NK-92 treated with Interleukin-12 subunit alpha and Interleukin-12 subunit beta, amount 100 ng/mL, for 24 hours (cell line): ENCODE results near the gene TXLNB.
A peak's percentile ranks its signal among the peaks of the same experiment; 100 is the strongest.
"Not testable (repeated sequence)": the region's sequence is repeated elsewhere in the genome, so short reads cannot be mapped to it uniquely, and the experiment has no call there.

Experiments
- DNase-seq: peaks from one replicate; lab custom pipeline; 2025; lab: John Stamatoyannopoulos, UW

The TXLNB gene

GRCh38 chr6:139235661-139236060 lies 56.1 kb downstream of the TXLNB start:
- no peak for DNase-seq

- not testable (repeated sequence) for DNase-seq
Observed at GRCh38 chr6:139234193-139234592, 57.6 kb downstream of the TXLNB start.

- no peak for DNase-seq
Observed at GRCh38 chr6:139231206-139231605, 60.6 kb downstream of the TXLNB start.

DNA sequence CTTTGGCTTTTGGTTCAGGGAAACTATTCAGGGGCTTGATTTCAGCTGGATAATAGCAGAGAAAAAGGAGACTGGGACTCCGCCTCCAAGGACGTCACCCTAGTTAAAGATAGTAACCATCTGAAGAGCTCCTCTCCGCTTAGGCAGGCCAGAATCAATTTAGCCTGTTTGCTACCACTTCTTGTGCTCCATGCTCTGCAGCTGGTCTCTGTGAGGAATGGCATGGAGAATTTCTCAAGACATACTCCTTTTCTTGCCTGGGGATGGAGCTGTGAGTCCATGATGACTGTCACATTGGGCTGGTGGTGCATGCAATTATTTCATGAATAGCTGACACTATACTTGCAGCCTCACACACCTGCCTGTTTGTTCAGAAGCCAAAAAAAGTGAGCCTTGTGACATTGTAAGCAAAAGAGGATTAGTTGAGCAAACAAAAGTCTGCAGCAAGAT lies 61.4 kb downstream of the TXLNB start:
- no peak for DNase-seq

DNA sequence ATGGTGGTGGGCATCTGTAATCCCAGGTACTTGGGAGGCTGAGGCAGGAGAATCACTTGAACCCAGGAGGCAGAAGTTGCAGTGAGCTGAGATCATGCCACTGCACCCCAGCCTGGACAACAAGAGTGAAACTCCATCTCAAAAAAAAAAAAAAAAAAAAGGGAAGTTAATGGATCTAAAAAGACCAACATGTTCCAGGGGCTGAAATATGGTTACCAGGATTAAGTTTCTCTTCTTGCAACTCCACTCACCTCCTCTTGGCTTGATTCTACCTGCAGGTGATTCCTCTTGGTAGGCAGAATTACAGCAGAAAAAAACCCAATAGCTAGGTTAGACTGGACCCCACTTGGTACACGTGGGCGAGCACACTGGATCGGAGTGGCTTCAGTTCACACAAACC lies 63.4 kb downstream of the TXLNB start:
- not testable (repeated sequence) for DNase-seq

DNA sequence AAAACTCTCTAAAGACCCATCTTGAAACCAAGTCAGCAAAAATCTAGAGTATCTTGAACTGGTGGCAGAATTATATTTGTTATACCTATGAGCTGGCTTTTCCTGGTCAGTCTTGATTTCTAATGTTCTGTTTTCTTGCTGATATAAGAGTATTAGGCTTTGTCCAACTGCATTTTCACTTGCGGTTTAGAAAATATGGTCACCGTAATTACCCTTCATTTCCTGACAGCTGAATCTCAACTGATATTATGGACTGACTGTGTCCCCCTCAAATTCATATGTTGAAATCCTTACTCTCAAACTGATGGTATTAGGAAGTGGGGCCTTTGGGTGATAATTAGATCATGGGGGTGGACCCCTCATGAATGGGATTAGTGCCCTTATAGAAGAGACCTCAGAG lies 72.1 kb downstream of the TXLNB start:
- DNase-seq, result no peak

GRCh38 chr6:139219271-139219729 lies 72.5 kb downstream of the TXLNB start:
- DNase-seq, result peak; percentile 12

- DNase-seq, result not testable (repeated sequence)
Observed at GRCh38 chr6:139212460-139212859, 79.3 kb downstream of the TXLNB start.

- not testable (repeated sequence) for DNase-seq
Observed at GRCh38 chr6:139210766-139211165, 81.0 kb downstream of the TXLNB start.

DNA sequence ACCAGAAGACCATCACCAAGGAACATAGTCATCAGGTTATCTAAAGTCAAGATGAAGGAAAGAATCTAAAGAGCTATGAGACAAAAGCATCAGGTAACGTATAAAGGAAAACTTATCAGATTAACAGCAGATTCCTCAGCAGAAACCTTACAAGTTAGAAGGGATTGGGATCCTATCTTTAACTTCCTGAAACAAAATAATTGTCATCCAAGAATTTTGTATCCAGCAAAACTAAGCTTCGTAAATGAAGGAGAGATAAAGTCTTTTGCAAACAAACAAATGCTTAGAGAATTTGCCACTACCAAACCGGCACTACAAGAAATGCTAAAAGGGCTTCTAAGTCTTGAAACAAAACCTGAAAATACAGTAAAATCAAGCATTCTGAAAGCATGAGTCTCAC lies 86.0 kb downstream of the TXLNB start:
- no peak for DNase-seq

GRCh38 chr6:139204978-139205377 lies 86.8 kb downstream of the TXLNB start:
- DNase-seq, result no peak

DNA sequence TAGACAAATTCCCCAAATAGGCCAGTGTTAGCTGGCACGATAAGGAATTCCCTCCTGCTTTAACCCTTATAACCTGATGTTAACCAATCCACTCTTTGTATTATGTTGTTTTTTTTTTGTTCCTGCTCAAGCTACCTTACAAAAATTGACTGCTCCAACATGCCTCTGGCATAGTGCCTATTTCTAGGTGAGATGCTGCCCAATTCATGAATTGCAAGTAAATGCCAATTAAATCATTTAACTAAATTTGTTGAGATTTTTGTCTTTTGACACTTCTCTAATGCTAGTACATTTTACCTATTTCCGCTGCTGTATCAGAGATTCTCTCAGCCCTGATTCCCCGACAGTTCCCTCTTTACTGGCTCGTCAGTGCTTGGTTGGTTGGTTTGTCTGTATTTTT lies 90.4 kb downstream of the TXLNB start:
- no peak for DNase-seq

GRCh38 chr6:139198529-139199288 lies 93.1 kb downstream of the TXLNB start:
- no peak for DNase-seq

DNA sequence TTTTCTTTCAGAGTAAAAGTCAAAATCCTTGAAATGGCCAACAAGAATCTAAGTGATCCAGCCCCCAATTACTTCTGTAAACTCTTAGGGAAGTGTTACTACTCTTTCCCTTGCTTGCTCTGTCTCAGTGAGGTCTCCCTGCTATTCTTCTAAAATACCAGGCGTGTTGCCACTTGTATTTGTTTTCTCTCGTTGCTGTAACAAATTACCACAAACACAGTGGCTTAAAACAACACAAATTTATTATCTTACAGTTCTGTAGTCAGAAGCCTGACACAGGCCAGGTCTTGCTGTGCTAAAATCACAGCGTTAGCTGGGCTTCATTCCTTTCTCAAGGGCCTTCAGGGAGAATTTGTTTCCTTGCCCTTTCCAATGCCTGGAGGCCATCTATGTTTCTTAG lies 97.1 kb downstream of the TXLNB start:
- DNase-seq, result no peak
